GM23338 (cell line): ENCODE measurements around the gene MAST2. TPM values are rescaled to one million over a fixed set of nuclear protein-coding genes. Genes with fewer than 3 reads are reported as not detected.

ENCODE experiments used
- ATAC-seq: fragments of 200-7000 bp; cut with Tn5 transposase; 3 replicates; pipeline ENCODE4 v1.9.1; 2020
- DNase-seq: peaks from one replicate; pipeline ENCODE4 v3.0.0-alpha.2; 2015; ENCODE audit warnings: low spot score
- H2AFZ ChIP-seq: fragments of 200-600 bp; sonication (generic); 2 replicates; pipeline ENCODE4 v1.8.0; 2016; ENCODE audit warnings: antibody characterized with exemption, mild to moderate bottlenecking, moderate library complexity
- H3F3A ChIP-seq: fragments of 200-600 bp; sonication (generic); replicated peaks from 2 replicates; pipeline ENCODE4 v1.8.0; 2017; ENCODE audit warnings: antibody characterized with exemption, mixed run types, low read depth
- H3K27ac ChIP-seq: fragments of 200-600 bp; sonication (generic); 2 replicates; pipeline ENCODE4 v1.6.1; 2016; ENCODE audit warnings: low read depth
- H3K27me3 ChIP-seq: fragments of 200-600 bp; sonication (generic); 2 replicates; pipeline ENCODE4 v1.8.0; 2016; ENCODE audit warnings: mild to moderate bottlenecking, mixed run types, moderate library complexity; ENCODE audit not compliant: insufficient read depth
- H3K36me3 ChIP-seq: fragments of 200-600 bp; sonication (generic); 2 replicates; pipeline ENCODE4 v1.8.0; 2016; ENCODE audit warnings: mild to moderate bottlenecking; ENCODE audit not compliant: insufficient read depth
- H3K4me1 ChIP-seq: fragments of 200-600 bp; sonication (generic); 2 replicates; pipeline ENCODE4 v1.8.0; 2016; ENCODE audit warnings: mild to moderate bottlenecking, moderate library complexity; ENCODE audit not compliant: insufficient read depth
- H3K4me2 ChIP-seq: fragments of 200-600 bp; sonication (generic); 2 replicates; pipeline ENCODE4 v1.7.1; 2017; ENCODE audit warnings: mixed run types
- H3K4me3 ChIP-seq: fragments of 200-600 bp; sonication (generic); 2 replicates; pipeline ENCODE4 v1.6.1; 2016; ENCODE audit warnings: mixed run types
- H3K79me2 ChIP-seq: fragments of 200-600 bp; sonication (generic); replicated peaks from 2 replicates; pipeline ENCODE4 v1.8.0; 2017; ENCODE audit warnings: mild to moderate bottlenecking; ENCODE audit not compliant: insufficient read depth
- H3K9me2 ChIP-seq: fragments of 200-600 bp; sonication (generic); 2 replicates; pipeline ENCODE4 v1.8.0; 2017; ENCODE audit not compliant: insufficient read depth
- H4K20me1 ChIP-seq: fragments of 200-600 bp; sonication (generic); replicated peaks from 2 replicates; pipeline ENCODE4 v1.8.0; 2017; ENCODE audit warnings: mild to moderate bottlenecking; ENCODE audit not compliant: insufficient read depth
- H3K27ac Mint-ChIP-seq: 2 replicates; pipeline ENCODE4 v1.8.0; 2020; ENCODE audit warnings: inconsistent platforms, mild to moderate bottlenecking, moderate library complexity, mixed read lengths
- H3K27me3 Mint-ChIP-seq: 3 replicates; pipeline ENCODE4 v1.8.0; 2022; ENCODE audit warnings: low read depth, mild to moderate bottlenecking, moderate library complexity, mixed read lengths, inconsistent platforms; ENCODE audit not compliant: insufficient read depth, poor library complexity
- H3K36me3 Mint-ChIP-seq: 3 replicates; pipeline ENCODE4 v1.8.0; 2021; ENCODE audit warnings: low read depth, mild to moderate bottlenecking, inconsistent platforms, moderate library complexity, mixed read lengths
- H3K4me1 Mint-ChIP-seq: 3 replicates; pipeline ENCODE4 v1.8.0; 2020; ENCODE audit warnings: mild to moderate bottlenecking, inconsistent platforms, mixed read lengths
- H3K4me3 Mint-ChIP-seq: 3 replicates; pipeline ENCODE4 v1.8.0; 2021; ENCODE audit warnings: moderate library complexity, mild to moderate bottlenecking, inconsistent platforms, mixed read lengths
- H3K9me3 Mint-ChIP-seq: 3 replicates; pipeline ENCODE4 v1.8.0; 2020; ENCODE audit warnings: moderate library complexity, mild to moderate bottlenecking, inconsistent platforms, mixed read lengths
- CTCF ChIP-seq, 2 experiments: fragments of 200-600 bp in 1 of 2; sonication (generic) in 1 of 2; conservative IDR thresholded peaks; 2 replicates each; pipeline versions ENCODE4 v1.5.1 to v1.6.1; 2016 to 2017; ENCODE audit warnings: antibody characterized with exemption in 2 of 2, low read depth in 2 of 2, mild to moderate bottlenecking in 2 of 2, moderate library complexity in 1 of 2
- NANOG ChIP-seq: IDR thresholded peaks from 2 replicates; pipeline ENCODE4 v1.6.1; 2016; ENCODE audit warnings: antibody characterized with exemption, borderline replicate concordance
- POLR2AphosphoS5 ChIP-seq: IDR thresholded peaks from 2 replicates; pipeline ENCODE4 v1.6.1; 2016; ENCODE audit warnings: antibody characterized with exemption, low read depth
- REST ChIP-seq: IDR thresholded peaks from one replicate; pipeline ENCODE4 v1.6.1; 2018; ENCODE audit warnings: antibody characterized with exemption; ENCODE audit not compliant: unreplicated experiment
- polyA plus RNA-seq: library from polyadenylated mRNA; unstranded; fragments of >200 nt; fragmentation: Nextera tagmentation; extraction: Ambion mirVana; gene quantifications from 2 replicates; pipeline ENCODE4 v1.2.1, GENCODE V29; 2016
- total RNA-seq: library from RNA; depleted of rRNA; stranded (reverse); fragments of >200 nt; shearing (Covaris generic); gene quantifications from 2 replicates; pipeline ENCODE4 v1.2.3, GENCODE V29; 2014

The MAST2 gene
- total and polyA plus RNA-seq, 2 experiments from 2014 or later, result 11.5 to 57.7 TPM

- H3K27ac ChIP-seq, result no peak overlapping the region
- peaks cover 9% of the 10 kb centered on the region for H3K27me3 Mint-ChIP-seq
- peaks cover 26% of the 10 kb centered on the region for H3K36me3 Mint-ChIP-seq
Measured at GRCh38 chr1:46034601-46035516, 231.4 kb downstream of the MAST2 start.

GRCh38 chr1:46036894-46037839 is 233.8 kb downstream of the MAST2 start:
- no peak overlapping the region for H3K4me3 ChIP-seq
- no peaks in the 10 kb centered on the region for H3K9me2 ChIP-seq
- H3K79me2 ChIP-seq, result no peaks in the 10 kb centered on the region
- no peak overlapping the region for H2AFZ ChIP-seq
- TF ChIP-seq NANOG (no peak), CTCF (conservative IDR thresholded peaks at IDR 0.05; ENCODE audit: low read depth in 2 of 2) (peak; percentile 95 to 99), REST (no peak), POLR2AphosphoS5 (peak; percentile 21)
- Mint-ChIP-seq H3K4me3 (no peak overlapping the region), H3K9me3 (no peaks in the 10 kb centered on the region), H3K4me1 (no peaks in the 10 kb centered on the region; the same call in 2 of the 3 replicates), H3K27me3 (peaks cover 9% of the 10 kb centered on the region), H3K27ac (no peak overlapping the region), H3K36me3 (peaks cover 8% of the 10 kb centered on the region; the same call in 2 of the 3 replicates)
- H3K27me3 ChIP-seq, result no peaks in the 10 kb centered on the region
- H3K27ac ChIP-seq, result no peak overlapping the region
- no peaks in the 10 kb centered on the region for H3K36me3 ChIP-seq
- peak; percentile 92 for DNase-seq
- peaks cover 9% of the 10 kb centered on the region; the same call in 1 of the 2 replicates for H3F3A ChIP-seq
- H4K20me1 ChIP-seq, result peaks cover 4% of the 10 kb centered on the region; the same call in 1 of the 2 replicates
- ATAC-seq, result peak; percentile 80
- H3K4me1 ChIP-seq, result 0 out of 2 replicates have a peak, but pooled peaks cover 4% of the 10 kb centered on the region
- 0 out of 2 replicates have a peak overlapping the region, but pooled peaks have one; percentile 23 for H3K4me2 ChIP-seq

More at GRCh38 chr1:46034601-46035516, 231.4 kb downstream of the MAST2 start:
- Histone ChIP-seq H3F3A (peaks cover 9% of the 10 kb centered on the region; the same call in 1 of the 2 replicates), H3K4me2 (no peak overlapping the region), H2AFZ (no peak overlapping the region), H3K79me2 (no peaks in the 10 kb centered on the region), H3K27me3 (no peaks in the 10 kb centered on the region), H3K4me1 (0 out of 2 replicates have a peak, but pooled peaks cover 4% of the 10 kb centered on the region), H4K20me1 (peaks cover 4% of the 10 kb centered on the region; the same call in 1 of the 2 replicates), H3K9me2 (no peaks in the 10 kb centered on the region), H3K36me3 (no peaks in the 10 kb centered on the region), H3K4me3 (no peak overlapping the region)
- Mint-ChIP-seq H3K4me3 (no peak overlapping the region), H3K4me1 (no peaks in the 10 kb centered on the region; the same call in 2 of the 3 replicates), H3K9me3 (no peaks in the 10 kb centered on the region), H3K27ac (peak overlapping the region; percentile 22; the same call in 1 of the 2 replicates)
- ATAC-seq (peak; percentile 59), DNase-seq (peak; percentile 42)
- TF ChIP-seq POLR2AphosphoS5, result no peak
- peak in 1 of 2 experiments; percentile 64; a peak in 2 of 4 replicates for TF ChIP-seq CTCF (conservative IDR thresholded peaks at IDR 0.05; ENCODE audit: low read depth in 2 of 2)
